ENCODE measurements around the gene RERE.

DNA sequence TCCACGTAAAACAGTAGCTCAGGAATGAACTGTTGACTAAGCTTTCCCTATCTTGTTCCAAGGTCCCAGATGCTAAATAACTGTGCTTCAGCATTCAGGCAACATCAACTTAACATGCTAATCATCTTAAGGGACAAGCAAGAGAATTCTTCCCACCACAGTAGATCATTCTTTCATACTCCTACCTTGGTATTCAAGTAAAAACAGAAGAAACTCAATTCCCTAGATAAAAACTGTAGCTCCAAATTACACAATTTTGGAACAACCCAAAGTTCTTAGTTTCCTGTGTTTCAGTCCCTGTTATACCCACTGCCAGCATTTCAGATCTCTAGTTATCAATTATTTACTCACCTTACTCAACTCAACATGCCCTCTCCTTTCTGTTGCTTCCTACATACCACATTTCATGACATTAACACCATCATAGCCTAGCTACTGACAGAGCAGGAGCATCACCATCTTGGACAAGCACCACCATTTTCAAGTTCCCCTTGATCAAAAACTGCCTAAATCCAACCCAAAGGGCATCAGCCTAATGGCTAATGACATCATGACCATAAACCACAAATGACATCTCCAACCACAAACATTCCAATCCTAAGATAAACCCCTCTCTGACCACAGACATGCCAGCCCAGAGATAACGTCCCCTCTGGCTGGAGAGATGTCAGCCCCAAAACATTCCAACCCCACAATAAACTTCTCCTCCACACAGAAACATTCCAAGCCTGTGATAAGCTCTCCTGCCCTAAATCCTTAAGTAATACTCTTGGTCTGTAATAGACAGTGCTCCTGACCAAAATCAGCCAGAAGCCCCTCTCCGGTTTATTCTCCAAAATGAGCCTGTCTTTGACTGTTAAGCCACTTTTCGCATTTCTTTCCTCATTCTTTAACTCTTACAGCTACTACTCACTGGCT, 191.2 kb downstream of the RERE start:
- no peak for TF ChIP-seq CTCF (IDR thresholded peaks at IDR 0.05 in 2 of 3, conservative IDR thresholded peaks at IDR 0.05 in 1 of 3; ENCODE audit: borderline replicate concordance in 1 of 3, insufficient read depth in 1 of 3, low read depth in 2 of 3, low read length in 2 of 3)
- no peak for TF ChIP-seq EZH2 (IDR thresholded peaks at IDR 0.05)
- TF ChIP-seq POLR2A (IDR thresholded peaks at IDR 0.05; ENCODE audit: borderline replicate concordance, extremely low read depth, insufficient read depth, insufficient read length): no peak
- TF ChIP-seq REST (IDR thresholded peaks at IDR 0.05; ENCODE audit: low read depth): no peak
- TF ChIP-seq EZH2phosphoT487 (IDR thresholded peaks at IDR 0.05; ENCODE audit: borderline replicate concordance): no peak
- TF ChIP-seq EGR1 (IDR thresholded peaks at IDR 0.05; ENCODE audit: low read depth): no peak
- no peak for TF ChIP-seq CEBPB (IDR thresholded peaks at IDR 0.05; ENCODE audit: low read depth)
- TF ChIP-seq JUND (IDR thresholded peaks at IDR 0.05): no peak
- no peak for TF ChIP-seq SRF (IDR thresholded peaks at IDR 0.05; ENCODE audit: low read depth)
- TF ChIP-seq, protein P1, sequence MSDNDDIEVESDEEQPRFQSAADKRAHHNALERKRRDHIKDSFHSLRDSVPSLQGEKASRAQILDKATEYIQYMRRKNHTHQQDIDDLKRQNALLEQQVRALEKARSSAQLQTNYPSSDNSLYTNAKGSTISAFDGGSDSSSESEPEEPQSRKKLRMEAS (IDR thresholded peaks at IDR 0.05): no peak
- TF ChIP-seq RAD21 (IDR thresholded peaks at IDR 0.05; ENCODE audit: low read depth): no peak
- TF ChIP-seq, protein P2, sequence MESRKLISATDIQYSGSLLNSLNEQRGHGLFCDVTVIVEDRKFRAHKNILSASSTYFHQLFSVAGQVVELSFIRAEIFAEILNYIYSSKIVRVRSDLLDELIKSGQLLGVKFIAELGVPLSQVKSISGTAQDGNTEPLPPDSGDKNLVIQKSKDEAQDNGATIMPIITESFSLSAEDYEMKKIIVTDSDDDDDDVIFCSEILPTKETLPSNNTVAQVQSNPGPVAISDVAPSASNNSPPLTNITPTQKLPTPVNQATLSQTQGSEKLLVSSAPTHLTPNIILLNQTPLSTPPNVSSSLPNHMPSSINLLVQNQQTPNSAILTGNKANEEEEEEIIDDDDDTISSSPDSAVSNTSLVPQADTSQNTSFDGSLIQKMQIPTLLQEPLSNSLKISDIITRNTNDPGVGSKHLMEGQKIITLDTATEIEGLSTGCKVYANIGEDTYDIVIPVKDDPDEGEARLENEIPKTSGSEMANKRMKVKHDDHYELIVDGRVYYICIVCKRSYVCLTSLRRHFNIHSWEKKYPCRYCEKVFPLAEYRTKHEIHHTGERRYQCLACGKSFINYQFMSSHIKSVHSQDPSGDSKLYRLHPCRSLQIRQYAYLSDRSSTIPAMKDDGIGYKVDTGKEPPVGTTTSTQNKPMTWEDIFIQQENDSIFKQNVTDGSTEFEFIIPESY (IDR thresholded peaks at IDR 0.05; ENCODE audit: extremely low read depth, insufficient replicate concordance, low read length): no peak
